SU-DHL-6 (cell line): ENCODE measurements around the gene LRBA.

Experiments used
- H2AFZ ChIP-seq: fragments of 200-600 bp; sonication (generic); 2 replicates; pipeline ENCODE4 v1.6.1; 2014; ENCODE audit warnings: low read depth, mild to moderate bottlenecking, moderate library complexity, mixed read lengths, antibody characterized with exemption, low read length; ENCODE audit not compliant: severe bottlenecking
- H3F3A ChIP-seq: fragments of 200-600 bp; shearing (Covaris generic); 2 replicates; pipeline ENCODE4 v1.6.0; 2016; ENCODE audit warnings: antibody characterized with exemption, mild to moderate bottlenecking; ENCODE audit not compliant: insufficient read depth
- H3K27ac ChIP-seq: fragments of 200-600 bp; sonication (generic); 2 replicates; pipeline ENCODE4 v1.5.1; 2016; ENCODE audit warnings: low read depth, mild to moderate bottlenecking, low read length, moderate library complexity, mixed read lengths
- H3K27me3 ChIP-seq: fragments of 200-600 bp; sonication (generic), shearing (Covaris generic); 2 replicates; pipeline ENCODE4 v1.6.0; 2014; ENCODE audit warnings: mild to moderate bottlenecking, low read length
- H3K36me3 ChIP-seq: fragments of 200-600 bp; sonication (generic); 2 replicates; pipeline ENCODE4 v1.6.1; 2014; ENCODE audit warnings: mild to moderate bottlenecking, low read length, mixed read lengths
- H3K4me2 ChIP-seq: fragments of 300-600, 200-600 bp; shearing (Covaris generic), sonication (generic); 2 replicates; pipeline ENCODE4 v1.6.0; 2014; ENCODE audit warnings: low read length, low read depth, mild to moderate bottlenecking; ENCODE audit not compliant: poor library complexity, severe bottlenecking
- H3K4me3 ChIP-seq: fragments of 200-600 bp; sonication (generic); 2 replicates; pipeline ENCODE4 v1.5.1; 2014; ENCODE audit warnings: antibody characterized with exemption, low read length, mild to moderate bottlenecking, mixed read lengths; ENCODE audit not compliant: insufficient read depth, poor library complexity, severe bottlenecking
- H3K79me2 ChIP-seq: fragments of 200-600 bp; sonication (generic); 2 replicates; pipeline ENCODE4 v1.6.1; 2014; ENCODE audit warnings: mild to moderate bottlenecking, low read length, moderate library complexity; ENCODE audit not compliant: insufficient read depth
- H3K9ac ChIP-seq: fragments of 200-600 bp; sonication (generic); 2 replicates; pipeline ENCODE4 v1.7.0; 2014; ENCODE audit warnings: mild to moderate bottlenecking, low read length
- H3K9me2 ChIP-seq: fragments of 200-600 bp; sonication (generic); replicated peaks from 2 replicates; pipeline ENCODE4 v1.6.1; 2014; ENCODE audit warnings: low read length; ENCODE audit not compliant: insufficient read depth
- H3K9me3 ChIP-seq: fragments of 200-600 bp; sonication (generic); 2 replicates; pipeline ENCODE4 v1.6.1; 2014; ENCODE audit warnings: low read length, mixed read lengths; ENCODE audit not compliant: insufficient read depth
- H4K20me1 ChIP-seq: fragments of 200-600 bp; sonication (generic); 2 replicates; pipeline ENCODE4 v1.6.1; 2014; ENCODE audit warnings: low read depth, mild to moderate bottlenecking, antibody characterized with exemption, low read length, moderate library complexity, mixed read lengths
- EZH2phosphoT487 ChIP-seq: fragments of 200-600 bp; sonication (generic), shearing (Covaris generic); conservative IDR thresholded peaks from 2 replicates; pipeline ENCODE4 v1.6.1; 2018; ENCODE audit warnings: mild to moderate bottlenecking, antibody characterized with exemption, low read length, moderate library complexity, mixed read lengths
- TF ChIP-seq, protein P1 (sequence below): fragments of 200-600 bp; sonication (generic); IDR thresholded peaks from one replicate; pipeline ENCODE4 v1.5.1; 2017; ENCODE audit warnings: antibody characterized with exemption, mild to moderate bottlenecking, low read length, moderate library complexity; ENCODE audit not compliant: insufficient read depth, poor library complexity, severe bottlenecking

The LRBA gene

DNA sequence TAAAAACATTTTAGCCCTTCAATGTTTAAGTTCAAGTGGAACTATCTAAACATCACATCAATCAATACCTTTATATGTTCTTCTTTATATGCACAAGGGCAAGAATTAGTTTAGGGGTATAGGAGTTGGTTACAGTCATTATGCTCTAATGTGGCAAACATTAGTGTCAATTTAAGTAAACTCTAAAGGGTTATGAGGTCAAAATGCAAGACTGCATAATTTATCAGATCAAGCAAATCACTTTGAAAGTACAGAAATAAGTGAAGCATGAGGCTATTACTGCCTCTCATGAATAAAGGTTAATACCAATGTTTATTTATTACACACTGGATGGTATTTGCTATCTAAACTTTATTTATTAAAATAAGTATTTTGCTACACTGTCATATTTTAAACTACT, 373.5 kb downstream of the LRBA start:
- H3K4me2 ChIP-seq: no peak overlapping the region
- H3K27ac ChIP-seq: no peak overlapping the region
- no peaks in the 10 kb centered on the region for H4K20me1 ChIP-seq
- H3F3A ChIP-seq: no peaks in the 10 kb centered on the region; the same call in 1 of the 2 replicates
- H3K4me3 ChIP-seq: no peak overlapping the region
- no peak overlapping the region for H2AFZ ChIP-seq
- no peaks in the 10 kb centered on the region; the same call in 1 of the 2 replicates for H3K36me3 ChIP-seq
- no peaks in the 10 kb centered on the region for H3K79me2 ChIP-seq
- no peaks in the 10 kb centered on the region for H3K27me3 ChIP-seq
- TF ChIP-seq, protein P1, sequence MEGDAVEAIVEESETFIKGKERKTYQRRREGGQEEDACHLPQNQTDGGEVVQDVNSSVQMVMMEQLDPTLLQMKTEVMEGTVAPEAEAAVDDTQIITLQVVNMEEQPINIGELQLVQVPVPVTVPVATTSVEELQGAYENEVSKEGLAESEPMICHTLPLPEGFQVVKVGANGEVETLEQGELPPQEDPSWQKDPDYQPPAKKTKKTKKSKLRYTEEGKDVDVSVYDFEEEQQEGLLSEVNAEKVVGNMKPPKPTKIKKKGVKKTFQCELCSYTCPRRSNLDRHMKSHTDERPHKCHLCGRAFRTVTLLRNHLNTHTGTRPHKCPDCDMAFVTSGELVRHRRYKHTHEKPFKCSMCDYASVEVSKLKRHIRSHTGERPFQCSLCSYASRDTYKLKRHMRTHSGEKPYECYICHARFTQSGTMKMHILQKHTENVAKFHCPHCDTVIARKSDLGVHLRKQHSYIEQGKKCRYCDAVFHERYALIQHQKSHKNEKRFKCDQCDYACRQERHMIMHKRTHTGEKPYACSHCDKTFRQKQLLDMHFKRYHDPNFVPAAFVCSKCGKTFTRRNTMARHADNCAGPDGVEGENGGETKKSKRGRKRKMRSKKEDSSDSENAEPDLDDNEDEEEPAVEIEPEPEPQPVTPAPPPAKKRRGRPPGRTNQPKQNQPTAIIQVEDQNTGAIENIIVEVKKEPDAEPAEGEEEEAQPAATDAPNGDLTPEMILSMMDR: no peak
- no peak for TF ChIP-seq EZH2phosphoT487
- no peak overlapping the region for H3K9ac ChIP-seq
- H3K9me3 ChIP-seq: no peaks in the 10 kb centered on the region
- no peaks in the 10 kb centered on the region for H3K9me2 ChIP-seq

DNA sequence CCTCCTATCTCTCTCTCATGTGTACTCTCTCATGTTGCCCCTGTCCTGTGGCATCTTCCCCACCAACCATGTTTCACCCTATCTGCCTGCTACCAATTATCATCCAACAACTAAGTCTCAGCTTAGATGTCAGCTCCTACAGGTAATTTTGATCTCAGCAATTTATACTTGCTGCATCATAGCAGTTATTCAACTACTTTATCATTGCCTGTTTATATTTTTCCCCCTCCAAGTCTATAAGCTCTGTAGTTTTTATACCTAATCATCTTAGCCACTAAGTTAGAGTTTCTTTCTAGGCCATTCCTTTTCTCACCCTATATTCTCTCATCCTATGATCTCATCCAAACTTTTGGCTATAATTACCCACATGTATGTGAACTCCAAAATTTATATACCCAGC, 382.4 kb downstream of the LRBA start:
- TF ChIP-seq, protein P1: no peak
- TF ChIP-seq EZH2phosphoT487: no peak

DNA sequence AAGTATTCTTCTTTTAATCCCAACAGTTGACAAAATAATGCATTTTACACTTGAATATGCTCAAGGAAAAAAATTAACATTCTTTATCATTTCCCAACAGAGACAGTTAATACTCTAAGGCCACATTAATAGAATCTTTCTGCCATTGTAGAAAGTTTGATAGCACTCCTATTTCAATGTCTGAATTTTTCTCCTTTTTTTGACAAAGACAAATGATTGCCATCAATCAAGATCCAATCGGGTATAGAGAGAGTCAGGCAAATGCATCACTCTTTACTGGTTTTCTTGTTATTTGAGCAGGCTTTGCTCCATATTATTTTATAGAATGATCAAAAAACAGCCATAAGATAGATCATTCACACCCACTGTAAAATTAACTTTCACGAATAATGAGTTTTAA, 387.0 kb downstream of the LRBA start:
- Histone ChIP-seq H4K20me1 (no peaks in the 10 kb centered on the region), H3K79me2 (no peaks in the 10 kb centered on the region), H3F3A (no peaks in the 10 kb centered on the region), H3K36me3 (peaks cover 4% of the 10 kb centered on the region; the same call in 1 of the 2 replicates), H3K4me2 (no peak overlapping the region), H3K9me2 (no peaks in the 10 kb centered on the region), H3K4me3 (no peak overlapping the region), H3K27ac (no peak overlapping the region), H3K27me3 (no peaks in the 10 kb centered on the region), H2AFZ (no peak overlapping the region), H3K9ac (no peak overlapping the region), H3K9me3 (peaks cover 6% of the 10 kb centered on the region; the same call in 1 of the 2 replicates)
- no peak for TF ChIP-seq EZH2phosphoT487
- TF ChIP-seq, protein P1: no peak

More for the DNA sequence above, 382.4 kb downstream of the LRBA start:
- no peaks in the 10 kb centered on the region for H3K27me3 ChIP-seq
- no peak overlapping the region for H2AFZ ChIP-seq
- H3F3A ChIP-seq: no peaks in the 10 kb centered on the region
- H3K9me3 ChIP-seq: peaks cover 6% of the 10 kb centered on the region; the same call in 1 of the 2 replicates
- no peaks in the 10 kb centered on the region for H4K20me1 ChIP-seq
- no peak overlapping the region for H3K9ac ChIP-seq
- H3K4me2 ChIP-seq: no peak overlapping the region
- H3K9me2 ChIP-seq: no peaks in the 10 kb centered on the region
- peaks cover 9% of the 10 kb centered on the region; the same call in 1 of the 2 replicates for H3K36me3 ChIP-seq
- no peak overlapping the region for H3K4me3 ChIP-seq
- H3K79me2 ChIP-seq: no peaks in the 10 kb centered on the region
- H3K27ac ChIP-seq: no peak overlapping the region
